Heart right ventricle (tissue), 16 donors: ENCODE measurements around the gene PPP1R9B. TPM values are rescaled to one million over a fixed set of nuclear protein-coding genes. Genes with fewer than 3 reads are reported as not detected.

Experiments
- ATAC-seq, 8 donors: fragments of 200-7000 bp; cut with Tn5 transposase; one replicate each; pipeline ENCODE4 v1.9.1; 2020; ENCODE audit warnings: mild to moderate bottlenecking in 8 of 8, moderate library complexity in 8 of 8, moderate number of reproducible peaks in 1 of 8
- DNase-seq, 2 donors: peaks; one replicate each; pipeline ENCODE4 v3.0.0-alpha.2; 2020
- H3K27ac ChIP-seq, 10 donors: fragments of 200-600 bp; sonication (generic) in 2 of 10; one replicate each; pipeline versions ENCODE4 v1.5.0 to v1.8.0; 2020 to 2022; ENCODE audit warnings: mild to moderate bottlenecking in 3 of 10
- H3K27me3 ChIP-seq, 7 donors: fragments of 200-600 bp; one replicate each; pipeline ENCODE4 v1.8.0; 2021 to 2022; ENCODE audit warnings: mild to moderate bottlenecking in 2 of 7
- H3K36me3 ChIP-seq, 9 donors: fragments of 200-600 bp; sonication (generic) in 1 of 9; one replicate each; pipeline versions ENCODE4 v1.5.0 to v1.8.0; 2020 to 2022; ENCODE audit warnings: mild to moderate bottlenecking in 2 of 9
- H3K4me1 ChIP-seq, 9 donors: fragments of 200-600 bp; sonication (generic) in 1 of 9; one replicate each; pipeline versions ENCODE4 v1.5.0 to v1.8.0; 2020 to 2022; ENCODE audit warnings: mild to moderate bottlenecking in 4 of 9
- H3K4me3 ChIP-seq, 10 donors: fragments of 200-600 bp; sonication (generic) in 2 of 10; one replicate each; pipeline versions ENCODE4 v1.5.0 to v1.8.0; 2020 to 2022; ENCODE audit warnings: mild to moderate bottlenecking in 7 of 10, moderate library complexity in 2 of 10
- H3K9me3 ChIP-seq, 11 donors: fragments of 200-600 bp in 10 of 11; sonication (generic) in 2 of 11; one replicate each; pipeline versions ENCODE4 v1.5.0 to v1.8.0; 2013 to 2022; ENCODE audit warnings: mild to moderate bottlenecking in 2 of 11, control low read depth in 1 of 11, moderate library complexity in 1 of 11
- CTCF ChIP-seq, 9 donors: fragments of 200-600 bp; sonication (generic) in 2 of 9; IDR thresholded peaks; one replicate each; pipeline versions ENCODE4 v1.5.0 to v1.8.0; 2021 to 2022; ENCODE audit warnings: antibody characterized with exemption in 9 of 9, mild to moderate bottlenecking in 5 of 9, moderate library complexity in 1 of 9
- WGBS, 2 donors: extraction: QIAGEN DNeasy Blood & Tissue Kit; methylation state at CpG; one replicate each; pipeline ENCODE4 v1.1.7; 2013; ENCODE audit warnings: inconsistent platforms in 1 of 2; 5-methylcytosine and 5-hydroxymethylcytosine counted together
- intact Hi-C, 10 donors: fragments of 100-400 bp; cut with DNase I; formaldehyde crosslinking; loops; one replicate each; pipeline versions ENCODE4 v1.11.1 to v1.14.2; 2022
- polyA plus RNA-seq, 2 donors: library from polyadenylated mRNA; stranded (reverse); fragments of 200-250 nt; gene quantifications; one replicate each; pipeline ENCODE4 v1.2.3, GENCODE V29; 2013
- total RNA-seq, 10 donors: library from RNA; stranded (reverse); fragmentation: NEBNext Ultra II Directional in 3 of 10; extraction: Animal tissue kit (Norgen Biotek cat#: 25700) in 3 of 10; gene quantifications; one replicate each; pipeline versions ENCODE4 v1.2.1 to v1.2.4, GENCODE V29; 2021 to 2023
- donor health status: Arrhythmogenic right ventricular cardiomyopathy.
- donor health status: ischemic (EF 13 %, LVEDD 7.1; RV severe dilation, severe dysfunction).
- donor health status: healthy with polysubstance abuse.
- donor health status: DM: no; HTN: yes; CAD: no.
- donor health status: DM: no; HTN: no; CAD: no.
- donor health status: ischemic (EF 25% LVEDD 6.9; RV normal size, moderate dysfunction).
- donor health status: ischemic (EF 25% LVEDD 5.7; RV mildly dilated, moderate dysfunction).
- donor health status: healthy.
- donor health status: DM: yes; HTN: yes; CAD: no.
- donor health status: Ischemic cardiomyopathy.
- donor health status: ischemic (EF 35%, LVEDD 5.7; RV mildly dilated, moderate dysfunction).
- donor health status: nonischemic (EF 11% LVEDD 7.7; RV severe dilation, severe dysfunction).
- donor health status: DM: yes; HTN: yes; CAD: no.
- donor health status: PGD.
- donor health status: ischemic (EF 29% LVEDD 5.4; RV normal size, mild dysfunction).
- donor health status: nonischemic (EF 23%, LVEDD 6.1; RV moderate dilation, normal function).

PPP1R9B gene
- total and polyA plus RNA-seq, 12 donors = 17.3 to 45.4 (median 26.9) TPM

- peak overlapping the region in 3 of 10 donors; percentile 10 to 19 (median 11) for H3K4me3 ChIP-seq
- peak; percentile 81 to 82 for DNase-seq
- no peaks in the 10 kb centered on the region for H3K9me3 ChIP-seq
- H3K36me3 ChIP-seq = peaks cover 5 to 100% (median 79%) of the 10 kb centered on the region in 9 donors
- WGBS, 2 donors = 30 to 33% methylated on average over 19 of the region's 19 CpGs
- peak overlapping the region; percentile 29 to 83 (median 72) for H3K27ac ChIP-seq
- H3K27me3 ChIP-seq = no peaks in the 10 kb centered on the region
- intact Hi-C loops = loop anchor here in 5 of 10 donors (1.0 to 5.0 kb wide), 2 partner anchors 21 to 37 kb away; no protein-coding TSS in a partner anchor
- TF ChIP-seq CTCF (IDR thresholded peaks at IDR 0.05) = peak; percentile 92 to 99 (median 97)
- peak; percentile 71 to 87 (median 78) for ATAC-seq
- H3K4me1 ChIP-seq = peaks cover 14 to 61% (median 43%) of the 10 kb centered on the region in 9 donors
These were observed 10.3 kb downstream of the PPP1R9B start for GRCh38 chr17:50139950-50140885.

- no peaks in the 10 kb centered on the region for H3K27me3 ChIP-seq
- DNase-seq (no peak), ATAC-seq (no peak)
- no peak overlapping the region for H3K4me3 ChIP-seq
- H3K9me3 ChIP-seq = no peaks in the 10 kb centered on the region
- H3K36me3 ChIP-seq = peaks cover 5 to 100% (median 79%) of the 10 kb centered on the region in 9 donors
- H3K27ac ChIP-seq = peak overlapping the region in 6 of 10 donors; percentile 23 to 81 (median 71)
- peaks cover 10 to 54% (median 38%) of the 10 kb centered on the region in 9 donors for H3K4me1 ChIP-seq
- intact Hi-C loops = loop anchor here in 1 of 10 donors (5.0 kb wide), 1 partner anchor 38 kb away; no protein-coding TSS in a partner anchor
- 87 to 92% methylated on average over 15 of the region's 15 CpGs for WGBS, 2 donors
- TF ChIP-seq CTCF (IDR thresholded peaks at IDR 0.05) = no peak
These were observed 11.2 kb downstream of the PPP1R9B start for GRCh38 chr17:50139185-50139783.

- DNase-seq = no peak
- intact Hi-C loops = loop anchor here in 1 of 10 donors (5.0 kb wide), 1 partner anchor 40 kb away; no protein-coding TSS in a partner anchor
- 91 to 99% methylated on average over 4 of the region's 4 CpGs for WGBS, 2 donors
- Histone ChIP-seq H3K9me3 (no peaks in the 10 kb centered on the region), H3K27me3 (no peaks in the 10 kb centered on the region), H3K27ac (no peak overlapping the region), H3K36me3 (peaks cover 5 to 90% (median 64%) of the 10 kb centered on the region in 9 donors), H3K4me3 (no peak overlapping the region), H3K4me1 (peaks cover 16 to 58% (median 50%) of the 10 kb centered on the region in 9 donors)
- TF ChIP-seq CTCF (IDR thresholded peaks at IDR 0.05) = no peak
- ATAC-seq = no peak
These were observed 13.4 kb downstream of the PPP1R9B start for GRCh38 chr17:50137042-50137441.

GRCh38 chr17:50136096-50136687 is 14.3 kb downstream of the PPP1R9B start:
- 95 to 96% methylated on average over 11 of the region's 11 CpGs for WGBS, 2 donors
- intact Hi-C loops = loop anchor here in 1 of 10 donors (5.0 kb wide), 1 partner anchor 41 kb away; no protein-coding TSS in a partner anchor

More at GRCh38 chr17:50136096-50136687, 14.3 kb downstream of the PPP1R9B start:
- peaks cover 5 to 82% (median 58%) of the 10 kb centered on the region in 9 donors for H3K36me3 ChIP-seq
- ATAC-seq = no peak
- TF ChIP-seq CTCF (IDR thresholded peaks at IDR 0.05) = no peak
- no peak overlapping the region for H3K4me3 ChIP-seq
- DNase-seq = no peak
- peaks cover 16 to 53% (median 42%) of the 10 kb centered on the region in 9 donors for H3K4me1 ChIP-seq
- H3K9me3 ChIP-seq = no peaks in the 10 kb centered on the region
- H3K27ac ChIP-seq = no peak overlapping the region
- H3K27me3 ChIP-seq = no peaks in the 10 kb centered on the region
